Upper lobe of left lung (tissue), 6 donors: ENCODE measurements around the gene HTR1D. TPM values are rescaled to one million over a fixed set of nuclear protein-coding genes. Genes with fewer than 3 reads are reported as not detected.

Experiments used
- ATAC-seq, 2 donors: fragments of 200-7000 bp; cut with Tn5 transposase; one replicate each; pipeline ENCODE4 v1.9.1; 2022; ENCODE audit warnings: mild to moderate bottlenecking in 2 of 2, moderate library complexity in 2 of 2; ENCODE audit not compliant: low FRiP score in 2 of 2
- DNase-seq, 2 donors: peaks; one replicate each; pipeline ENCODE4 v3.0.0-alpha.2; 2019 to 2020
- H3K27ac ChIP-seq, 4 donors: fragments of 200-600 bp; sonication (generic); one replicate each; pipeline ENCODE4 v1.5.1; 2016 to 2019
- H3K27me3 ChIP-seq, 4 donors: fragments of 200-600 bp; sonication (generic); one replicate each; pipeline ENCODE4 v1.5.1; 2017 to 2019
- H3K36me3 ChIP-seq, 4 donors: fragments of 200-600 bp; sonication (generic); one replicate each; pipeline ENCODE4 v1.5.1; 2016 to 2019
- H3K4me1 ChIP-seq, 4 donors: fragments of 200-600 bp; sonication (generic); one replicate each; pipeline ENCODE4 v1.5.1; 2018 to 2019
- H3K4me3 ChIP-seq, 4 donors: fragments of 200-600 bp; sonication (generic); one replicate each; pipeline ENCODE4 v1.5.1; 2017 to 2019; ENCODE audit warnings: mild to moderate bottlenecking in 2 of 4, moderate library complexity in 1 of 4
- H3K9me3 ChIP-seq, 4 donors: fragments of 200-600 bp; sonication (generic); one replicate each; pipeline ENCODE4 v1.5.1; 2018 to 2019
- CTCF ChIP-seq, 6 experiments: fragments of 450-650 bp in 4 of 6; fragments of 200-600 bp in 2 of 6; sonication (generic) in 2 of 6; IDR thresholded peaks; one replicate each; pipeline ENCODE4 v1.5.1; 2016 to 2019; ENCODE audit warnings: antibody characterized with exemption in 6 of 6
- EP300 ChIP-seq, 4 donors: sonication (generic); formaldehyde crosslinking; IDR thresholded peaks; one replicate each; pipeline ENCODE4 v1.5.1; 2017; ENCODE audit warnings: antibody characterized with exemption in 4 of 4, control low read depth in 2 of 4
- POLR2A ChIP-seq, 4 donors: fragments of 450-650 bp; IDR thresholded peaks; one replicate each; pipeline ENCODE4 v1.5.1; 2016 to 2017; ENCODE audit warnings: antibody characterized with exemption in 4 of 4, mild to moderate bottlenecking in 2 of 4
- POLR2AphosphoS5 ChIP-seq, 2 donors: sonication (generic); formaldehyde crosslinking; IDR thresholded peaks; one replicate each; pipeline ENCODE4 v1.5.1; 2017; ENCODE audit warnings: antibody characterized with exemption in 2 of 2
- WGBS, 2 donors: methylation state at CpG; one replicate each; pipeline ENCODE4 v1.1.5; 2017 to 2018; 5-methylcytosine and 5-hydroxymethylcytosine counted together
- total RNA-seq, 6 donors: library from RNA; depleted of rRNA in 4 of 6; stranded (reverse); fragments of >200 nt in 4 of 6; gene quantifications; one replicate each; pipeline versions ENCODE4 v1.1.0 to v1.2.1, GENCODE V29; 2016 to 2021
- donor health status: DM: no; HTN: no; CAD: no; lungs with moderate emphysema.
- donor health status: DM: no; HTN: yes; CAD: no; lungs with severe emphysema.

The HTR1D gene
- total RNA-seq, 6 donors from 2014 or later: 0.20 to 0.51 (median 0.46) TPM; not detected in 3

- TF ChIP-seq CTCF (IDR thresholded peaks at IDR 0.05) (no peak), EP300 (IDR thresholded peaks at IDR 0.05) (no peak), POLR2AphosphoS5 (IDR thresholded peaks at IDR 0.05) (no peak), POLR2A (IDR thresholded peaks at IDR 0.05) (no peak)
- no peak for DNase-seq
- Histone ChIP-seq H3K27ac (peak overlapping the region in 2 of 4 donors; percentile 16 to 71), H3K4me3 (no peak overlapping the region), H3K27me3 (no peaks in the 10 kb centered on the region), H3K9me3 (no peaks in the 10 kb centered on the region), H3K4me1 (peaks cover 8 to 27% (median 22%) of the 10 kb centered on the region in 4 donors), H3K36me3 (no peaks in the 10 kb centered on the region)
- ATAC-seq: no peak
- 65 to 66% methylated on average over 4 of the region's 4 CpGs for WGBS, 2 donors
Measured at GRCh38 chr1:23171181-23171755, 46.0 kb downstream of the HTR1D start.

- 23 to 45% methylated on average over 5 of the region's 5 CpGs for WGBS, 2 donors
- H3K4me1 ChIP-seq: peaks cover 8 to 32% (median 26%) of the 10 kb centered on the region in 4 donors
- ATAC-seq (peak; percentile 82 to 88), DNase-seq (peak; percentile 73 to 77)
- peak overlapping the region in 3 of 4 donors; percentile 91 to 92 (median 92) for H3K4me3 ChIP-seq
- TF ChIP-seq CTCF (IDR thresholded peaks at IDR 0.05): no peak
- peak in 1 of 4 donors; percentile 12 for TF ChIP-seq POLR2A (IDR thresholded peaks at IDR 0.05)
- TF ChIP-seq POLR2AphosphoS5 (IDR thresholded peaks at IDR 0.05): peak in 1 of 2 donors; percentile 78
- no peaks in the 10 kb centered on the region for H3K27me3 ChIP-seq
- no peaks in the 10 kb centered on the region for H3K9me3 ChIP-seq
- H3K36me3 ChIP-seq: no peaks in the 10 kb centered on the region
- H3K27ac ChIP-seq: peak overlapping the region; percentile 90 to 96 (median 94)
Measured at GRCh38 chr1:23169727-23170335, 47.5 kb downstream of the HTR1D start.

- peak overlapping the region in 3 of 4 donors; percentile 91 to 92 (median 92) for H3K4me3 ChIP-seq
- TF ChIP-seq POLR2AphosphoS5 (IDR thresholded peaks at IDR 0.05) (no peak), EP300 (IDR thresholded peaks at IDR 0.05) (no peak)
Measured at GRCh38 chr1:23169195-23169575, 48.1 kb downstream of the HTR1D start.

GRCh38 chr1:23168445-23169194 lies 48.7 kb downstream of the HTR1D start, which contains the start of gene LUZP1:
Gene LUZP1, minus strand, starts transcription at chr1:23168856.
- no peaks in the 10 kb centered on the region for H3K27me3 ChIP-seq
- no peaks in the 10 kb centered on the region for H3K9me3 ChIP-seq
- peak within 1 kb of the TSS; percentile 90 to 96 (median 94) for H3K27ac ChIP-seq
- H3K4me1 ChIP-seq: peaks cover 12 to 37% (median 31%) of the 10 kb centered on the region in 4 donors
- TF ChIP-seq EP300 (IDR thresholded peaks at IDR 0.05): no peak
- TF ChIP-seq CTCF (IDR thresholded peaks at IDR 0.05): no peak
- peak in 3 of 4 donors; percentile 89 to 95 (median 92) for TF ChIP-seq POLR2A (IDR thresholded peaks at IDR 0.05)
- TF ChIP-seq POLR2AphosphoS5 (IDR thresholded peaks at IDR 0.05): peak; percentile 93 to 98
- DNase-seq: peak; percentile 93 to 94
- ATAC-seq: peak; percentile 95 to 96
- no peaks in the 10 kb centered on the region for H3K36me3 ChIP-seq
- peak within 1 kb of the TSS; percentile 91 to 99 (median 92) for H3K4me3 ChIP-seq
- 11 to 23% methylated on average over 30 to 46 of the region's 56 CpGs for WGBS, 2 donors

More at GRCh38 chr1:23169195-23169575, 48.1 kb downstream of the HTR1D start:
- no peak for ATAC-seq
- Histone ChIP-seq H3K36me3 (no peaks in the 10 kb centered on the region), H3K27me3 (no peaks in the 10 kb centered on the region), H3K9me3 (no peaks in the 10 kb centered on the region), H3K27ac (peak overlapping the region; percentile 90 to 96 (median 94)), H3K4me1 (peaks cover 12 to 32% (median 27%) of the 10 kb centered on the region in 4 donors)
- peak in 1 of 2 donors; percentile 48 for DNase-seq
- 45 to 57% methylated on average over 14 of the region's 14 CpGs for WGBS, 2 donors

GRCh38 chr1:23168079-23168444 lies 49.2 kb downstream of the HTR1D start:
- Histone ChIP-seq H3K36me3 (no peaks in the 10 kb centered on the region), H3K4me3 (peak overlapping the region; percentile 91 to 99 (median 92)), H3K27me3 (no peaks in the 10 kb centered on the region), H3K27ac (peak overlapping the region; percentile 90 to 96 (median 94)), H3K9me3 (no peaks in the 10 kb centered on the region), H3K4me1 (peaks cover 12 to 42% (median 36%) of the 10 kb centered on the region in 4 donors)
- no peak for TF ChIP-seq POLR2AphosphoS5 (IDR thresholded peaks at IDR 0.05)
- TF ChIP-seq EP300 (IDR thresholded peaks at IDR 0.05): no peak
- no peak for TF ChIP-seq POLR2A (IDR thresholded peaks at IDR 0.05)
- TF ChIP-seq CTCF (IDR thresholded peaks at IDR 0.05): no peak
- 0 to 2% methylated on average over 6 to 11 of the region's 49 CpGs for WGBS, 2 donors
- DNase-seq: peak; percentile 49 to 88
- ATAC-seq: peak in 1 of 2 donors; percentile 52
